Measurements from ENCODE around the gene PDE5A.

DNA sequence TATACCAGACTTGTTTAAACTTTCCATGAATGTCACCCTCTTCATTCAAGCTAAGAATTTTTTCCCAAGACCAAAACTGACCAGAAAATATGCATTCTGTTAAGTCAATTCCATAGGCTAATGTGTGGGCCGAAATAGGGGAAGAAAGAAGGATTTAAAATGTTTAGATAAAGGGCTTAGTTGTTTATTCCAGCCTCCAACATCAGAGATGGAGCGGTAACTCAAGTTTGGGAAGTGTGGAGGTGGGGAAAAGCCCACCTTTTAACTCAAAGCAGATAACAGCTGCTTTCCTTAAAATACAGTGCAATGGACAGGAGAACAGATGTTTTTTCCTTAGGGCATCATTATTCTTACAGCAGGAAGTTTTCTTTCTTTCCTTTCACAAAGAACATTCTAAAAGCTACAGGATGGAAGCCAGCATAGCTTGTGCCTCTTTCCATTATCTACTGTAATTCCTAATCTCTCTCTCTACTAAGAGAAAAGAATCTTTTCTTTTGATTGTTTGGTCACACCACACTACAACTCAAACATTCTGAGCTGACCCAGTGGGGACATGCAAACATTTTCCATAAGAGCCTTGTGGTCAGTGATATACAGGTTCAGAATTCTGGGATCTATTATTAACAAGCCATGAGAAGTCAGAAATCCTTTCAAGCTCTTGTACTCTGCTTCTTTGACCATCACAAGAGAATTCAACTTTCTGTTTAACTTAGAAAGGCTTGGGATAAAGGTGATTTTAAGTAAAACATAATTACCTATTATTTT is 101.6 kb downstream of the PDE5A start:
- TF ChIP-seq, protein P1, sequence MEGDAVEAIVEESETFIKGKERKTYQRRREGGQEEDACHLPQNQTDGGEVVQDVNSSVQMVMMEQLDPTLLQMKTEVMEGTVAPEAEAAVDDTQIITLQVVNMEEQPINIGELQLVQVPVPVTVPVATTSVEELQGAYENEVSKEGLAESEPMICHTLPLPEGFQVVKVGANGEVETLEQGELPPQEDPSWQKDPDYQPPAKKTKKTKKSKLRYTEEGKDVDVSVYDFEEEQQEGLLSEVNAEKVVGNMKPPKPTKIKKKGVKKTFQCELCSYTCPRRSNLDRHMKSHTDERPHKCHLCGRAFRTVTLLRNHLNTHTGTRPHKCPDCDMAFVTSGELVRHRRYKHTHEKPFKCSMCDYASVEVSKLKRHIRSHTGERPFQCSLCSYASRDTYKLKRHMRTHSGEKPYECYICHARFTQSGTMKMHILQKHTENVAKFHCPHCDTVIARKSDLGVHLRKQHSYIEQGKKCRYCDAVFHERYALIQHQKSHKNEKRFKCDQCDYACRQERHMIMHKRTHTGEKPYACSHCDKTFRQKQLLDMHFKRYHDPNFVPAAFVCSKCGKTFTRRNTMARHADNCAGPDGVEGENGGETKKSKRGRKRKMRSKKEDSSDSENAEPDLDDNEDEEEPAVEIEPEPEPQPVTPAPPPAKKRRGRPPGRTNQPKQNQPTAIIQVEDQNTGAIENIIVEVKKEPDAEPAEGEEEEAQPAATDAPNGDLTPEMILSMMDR (IDR thresholded peaks at IDR 0.05; ENCODE audit: low read length) = no peak
- TF ChIP-seq EZH2 (optimal IDR thresholded peaks at IDR 0.05; ENCODE audit: low read depth, low read length) (no peak), EZH2phosphoT487 (IDR thresholded peaks at IDR 0.05; ENCODE audit: low read length) (no peak)

Measured in MM.1S (cell line).